ENCODE results near the gene COL18A1.

Gene COL18A1

DNA sequence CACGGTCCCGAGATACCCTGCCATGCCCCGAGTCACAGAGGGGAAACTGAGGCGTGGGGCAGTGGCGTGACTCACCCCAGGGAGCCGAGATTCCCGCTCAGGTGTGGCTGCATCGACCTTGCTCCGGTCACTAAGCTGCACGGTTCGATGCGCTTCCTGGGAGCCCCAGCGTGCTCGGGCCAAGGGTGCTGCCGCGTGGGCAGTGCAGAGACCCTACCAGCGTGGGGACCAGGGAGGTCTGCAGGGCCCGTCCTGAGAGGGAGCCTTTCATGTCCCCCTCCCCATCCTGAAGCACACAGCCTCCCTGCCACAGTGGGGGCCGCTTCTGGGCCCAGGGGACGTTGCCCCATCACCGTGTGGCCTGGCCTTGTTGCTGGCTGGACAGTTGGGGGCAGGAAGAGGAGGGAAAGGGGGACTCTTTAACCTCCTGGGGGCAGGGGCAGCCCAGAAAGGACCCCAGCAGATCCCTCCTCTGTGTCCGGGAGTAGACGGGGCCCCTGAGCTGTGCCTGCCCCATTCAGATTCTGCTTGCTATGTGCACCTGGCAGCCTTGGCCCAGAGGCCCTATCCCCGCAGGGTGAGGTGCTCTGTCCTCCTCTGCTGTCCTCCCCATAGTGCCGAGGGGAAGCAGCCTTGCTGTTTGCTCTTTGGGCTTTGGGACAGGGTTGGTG lies 52.3 kb downstream of the COL18A1 start:
- DNase-seq = no peak

DNA sequence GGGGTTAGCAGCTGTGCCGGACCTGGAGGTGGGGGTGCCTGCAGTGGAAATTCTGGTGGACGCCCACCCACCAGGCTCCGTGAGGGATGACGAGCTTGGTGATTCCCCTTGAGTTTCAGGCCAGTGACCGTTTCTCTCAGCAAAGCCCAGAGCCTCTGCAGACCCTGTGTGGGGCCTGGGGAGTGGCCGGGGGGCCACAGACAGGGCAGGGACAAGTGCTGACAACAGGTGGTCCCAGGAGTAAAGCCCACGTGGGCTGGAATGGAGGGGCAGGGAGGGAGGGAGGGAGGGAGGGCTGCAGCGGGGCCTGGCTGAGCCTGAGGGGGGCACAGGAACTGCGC lies 52.8 kb downstream of the COL18A1 start:
- no peak for DNase-seq

DNA sequence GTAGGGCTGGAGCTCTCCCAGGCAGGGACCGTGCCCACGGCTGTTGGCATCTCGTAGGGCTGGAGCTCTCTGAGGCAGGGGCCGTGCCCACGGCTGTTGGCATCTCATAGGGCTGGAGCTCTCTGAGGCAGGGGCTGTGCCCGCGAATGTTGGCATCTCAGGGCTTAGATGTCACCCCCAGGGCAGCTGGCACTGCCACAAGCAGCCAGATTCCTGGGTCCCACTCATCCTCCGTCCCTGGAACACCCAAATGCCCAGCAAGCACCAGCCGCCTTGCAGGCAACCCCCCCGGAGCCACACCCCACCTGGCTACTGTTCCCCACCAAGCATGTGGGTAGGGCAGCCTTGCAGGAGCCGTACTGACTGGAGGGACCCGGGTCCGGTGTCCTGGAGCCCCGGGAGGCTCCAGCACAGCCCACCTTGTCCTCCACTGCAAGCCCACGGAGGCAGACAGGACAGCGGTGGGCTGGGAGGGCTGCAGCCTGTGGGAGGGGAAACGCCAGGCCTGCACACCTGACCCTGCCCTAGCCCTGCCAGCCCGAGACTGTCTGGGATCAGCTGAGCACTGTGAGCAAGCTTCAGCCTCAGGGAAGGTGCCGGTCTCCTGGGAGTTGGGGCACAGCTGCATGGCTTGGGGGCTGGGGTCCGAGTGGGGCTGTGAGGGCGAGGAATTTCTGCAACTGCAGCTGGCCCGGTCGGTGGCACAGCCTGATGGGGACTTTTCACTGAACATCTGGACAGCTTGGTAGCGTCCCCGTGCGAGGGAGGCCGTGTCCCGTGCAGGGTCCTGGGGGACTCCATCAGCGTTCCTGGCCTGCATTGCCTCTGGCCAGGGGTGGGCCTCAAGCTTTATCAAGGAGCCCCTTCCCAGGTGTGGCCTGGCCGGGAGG lies 53.6 kb downstream of the COL18A1 start:
- no peak for DNase-seq

DNA sequence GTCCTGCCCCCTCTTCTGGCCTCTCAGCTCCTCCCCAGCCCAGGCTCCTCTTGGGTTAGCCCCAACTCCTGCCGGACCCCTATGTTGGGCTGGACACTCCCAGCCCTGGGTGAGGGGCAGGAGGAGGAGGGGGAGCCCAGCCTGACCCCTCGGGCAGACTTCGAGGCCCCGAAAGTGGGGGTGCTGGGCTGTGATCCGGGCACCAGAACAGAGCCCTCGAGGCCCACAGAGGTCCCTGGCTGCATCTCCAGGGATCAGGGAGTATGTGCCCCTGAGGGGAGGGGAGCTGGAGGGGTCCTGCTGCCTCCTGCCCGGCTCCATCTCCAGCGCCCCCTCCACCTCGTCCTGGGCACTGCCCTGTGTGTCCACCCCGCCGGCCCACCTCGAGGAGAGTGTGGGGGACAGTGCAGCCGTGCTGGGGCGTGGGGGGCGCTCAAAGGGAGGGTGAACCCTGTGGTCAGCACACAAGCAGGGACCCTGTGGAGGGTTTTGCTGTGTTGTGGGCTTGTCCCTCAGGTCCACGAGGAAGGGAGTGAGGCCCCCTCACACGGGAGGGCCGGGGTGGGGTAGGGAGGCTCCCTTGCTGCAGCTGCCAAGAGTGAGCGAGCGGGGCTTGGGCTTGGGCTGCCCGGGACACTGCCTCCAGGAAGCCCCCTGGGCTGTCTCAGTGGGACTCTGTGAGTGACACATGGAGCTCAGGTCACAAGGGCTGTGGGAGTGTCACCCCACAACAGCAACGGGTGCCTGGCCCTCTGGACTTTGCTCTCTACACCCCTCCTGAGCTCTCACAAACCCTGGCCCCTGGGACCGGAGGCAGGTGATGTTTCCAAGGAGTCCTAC lies 54.4 kb downstream of the COL18A1 start:
- no peak for DNase-seq

DNA sequence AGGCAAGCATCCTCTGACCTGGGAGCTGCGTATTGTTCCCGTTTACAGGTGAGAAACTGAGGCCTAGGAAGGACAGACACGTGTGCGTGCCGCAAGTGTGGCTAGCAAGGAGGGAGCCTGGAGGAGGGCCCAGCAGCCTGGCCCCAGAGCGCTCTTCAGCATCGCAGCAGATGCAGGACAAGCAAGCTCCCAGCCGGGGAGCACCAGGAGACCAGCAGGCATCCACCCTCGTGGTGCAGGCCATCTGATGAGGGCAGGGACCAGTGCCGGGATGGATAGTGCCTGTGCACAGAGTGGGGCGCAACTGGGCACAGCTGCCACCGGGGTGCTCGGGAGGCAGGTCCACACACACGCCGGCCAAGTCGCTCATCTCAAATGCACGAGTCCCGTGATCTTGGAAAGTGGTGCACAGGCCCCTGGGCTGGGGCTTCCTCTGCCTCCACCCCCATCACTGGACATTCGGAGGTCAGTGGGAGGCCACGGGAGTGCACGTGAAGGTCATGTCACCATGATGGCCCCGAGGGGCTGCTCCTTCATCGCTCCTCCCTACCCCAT lies 55.1 kb downstream of the COL18A1 start:
- no peak for DNase-seq

DNA sequence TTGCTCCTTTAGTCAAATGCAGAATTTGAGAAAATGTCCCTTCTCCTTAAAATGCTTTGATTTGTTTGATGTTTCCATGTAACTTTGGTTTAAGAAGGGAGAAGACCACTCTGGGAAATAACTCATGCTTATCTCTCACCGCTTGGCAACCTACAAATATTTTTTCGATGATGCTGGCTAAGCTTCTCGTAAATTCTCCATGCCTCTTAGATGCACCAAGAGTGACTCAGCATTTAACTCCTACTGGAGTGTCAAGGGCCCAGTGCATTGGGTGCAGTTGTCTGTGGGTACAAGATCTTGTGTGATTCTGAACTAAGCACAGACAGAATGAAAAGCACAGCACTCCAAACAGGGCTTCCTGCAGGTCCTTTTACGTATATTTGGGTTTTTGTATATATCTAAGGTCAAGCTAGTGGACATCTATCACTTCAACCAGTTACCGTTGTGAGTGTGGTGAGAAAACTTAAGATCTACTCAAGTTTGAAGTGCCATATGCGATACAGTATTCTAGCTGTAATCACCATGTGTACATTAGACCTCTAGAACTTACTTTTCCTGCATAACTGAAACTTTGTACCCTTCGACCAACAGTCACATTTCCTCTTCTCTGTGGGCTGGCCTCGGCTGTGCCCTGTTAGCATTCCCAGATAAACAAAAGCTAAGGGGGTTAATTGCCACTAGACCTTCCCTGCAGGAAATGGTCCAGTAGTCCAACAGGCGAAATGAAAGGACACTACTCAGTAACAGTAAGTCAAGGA lies 55.8 kb downstream of the COL18A1 start:
- no peak for DNase-seq

DNA sequence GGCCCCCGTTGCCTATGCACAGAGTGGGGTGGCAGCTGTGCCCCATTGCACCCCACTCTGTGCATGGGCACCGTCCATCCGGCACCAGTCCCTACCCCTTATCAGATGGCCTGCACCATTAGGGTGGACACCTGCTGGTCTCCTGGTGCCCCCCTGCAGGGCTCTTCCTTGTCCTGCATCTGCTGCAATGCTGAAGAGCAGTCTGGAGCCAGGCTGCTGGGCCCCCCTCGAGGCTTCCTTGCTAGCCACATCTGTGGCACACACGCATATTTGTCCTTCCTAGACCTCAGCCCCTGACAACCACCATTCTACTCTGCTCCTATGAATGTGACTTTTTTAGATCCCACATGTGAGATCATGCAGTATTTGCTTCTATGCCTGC lies 56.4 kb downstream of the COL18A1 start:
- DNase-seq = no peak

DNA sequence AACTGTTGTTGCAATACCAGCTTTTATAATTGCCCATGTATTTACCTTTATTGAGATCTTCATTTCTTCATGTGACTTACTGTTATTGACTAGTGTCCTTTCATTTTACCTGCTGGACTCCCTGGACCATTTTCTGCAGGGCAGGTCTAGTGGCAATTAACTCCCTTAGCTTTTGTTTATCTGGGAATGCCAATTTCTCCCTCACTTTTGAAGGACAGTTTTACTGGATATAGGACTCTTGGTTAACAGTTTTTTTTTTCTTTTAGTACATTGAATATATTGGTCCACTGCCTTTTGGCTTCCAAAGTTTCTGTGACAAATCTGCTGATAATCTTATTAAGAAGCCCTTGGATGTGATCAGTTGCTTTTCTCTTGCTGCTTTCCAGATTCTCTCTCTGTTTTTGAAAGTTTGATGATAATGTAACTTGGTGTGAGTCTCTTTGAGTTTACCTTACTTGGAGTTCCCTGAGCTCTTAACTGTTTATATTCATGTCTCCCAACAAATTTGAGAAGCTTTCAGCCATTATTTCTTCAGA lies 56.9 kb downstream of the COL18A1 start:
- DNase-seq = no peak

DNA sequence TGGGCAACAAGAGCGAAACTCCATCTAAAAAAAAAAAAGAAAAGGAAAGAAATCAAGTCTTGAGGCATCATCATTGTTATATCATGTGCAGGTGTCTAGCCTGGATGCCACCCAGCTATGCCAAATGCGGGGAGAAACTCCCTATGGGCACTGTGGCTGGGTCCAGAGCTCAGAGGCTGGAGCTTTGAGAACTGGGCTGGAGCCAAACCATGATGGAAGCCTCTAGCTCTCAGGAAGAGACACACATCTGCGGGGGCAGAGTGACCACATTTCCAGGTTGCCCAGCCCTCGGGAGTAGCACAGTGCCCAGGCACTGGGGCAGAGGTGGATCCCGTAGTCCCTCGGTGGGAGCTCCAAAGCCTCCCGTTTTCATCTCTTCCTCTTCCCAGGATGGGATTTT lies 58.9 kb downstream of the COL18A1 start:
- DNase-seq = no peak

DNA sequence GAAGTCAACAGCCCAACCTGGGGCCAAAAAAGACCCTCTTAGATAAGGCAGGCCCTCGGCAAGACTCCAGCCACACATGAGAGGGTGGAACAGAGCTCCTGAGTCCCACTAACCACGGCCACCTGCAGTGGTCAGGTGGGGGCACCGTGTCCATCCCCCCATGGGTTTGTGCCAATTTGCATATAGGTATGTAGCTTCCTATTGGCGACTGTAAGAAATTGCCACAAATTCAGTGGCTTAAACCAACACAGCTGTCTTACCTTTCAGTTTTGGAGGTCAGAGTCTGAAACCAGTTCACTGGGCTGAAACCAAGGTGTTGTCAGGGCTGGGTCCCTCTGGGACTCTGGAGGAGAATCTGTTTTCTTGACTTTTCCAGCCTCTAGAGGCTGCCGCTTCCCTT lies 59.3 kb downstream of the COL18A1 start:
- DNase-seq = no peak

DNA sequence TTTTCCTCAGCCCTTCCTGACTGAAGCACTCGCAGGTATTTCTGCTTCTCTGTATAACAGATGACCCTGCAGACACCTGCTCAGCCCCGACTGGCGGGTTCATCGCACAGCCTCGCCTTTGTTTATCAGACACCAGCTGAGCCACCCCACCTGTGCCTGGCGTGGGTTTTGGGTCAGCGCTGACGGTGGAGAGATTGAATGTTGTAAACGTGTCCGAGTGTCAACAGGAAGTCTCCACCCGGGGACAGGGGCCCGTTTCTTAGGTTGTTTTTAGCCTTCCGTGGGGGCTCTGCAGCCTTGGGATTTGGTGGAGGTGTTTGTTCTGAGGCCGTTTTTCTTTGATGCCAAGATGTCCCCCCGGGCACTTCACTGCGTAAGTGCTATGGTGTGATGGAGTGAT lies 60.1 kb downstream of the COL18A1 start:
- no peak for DNase-seq

DNA sequence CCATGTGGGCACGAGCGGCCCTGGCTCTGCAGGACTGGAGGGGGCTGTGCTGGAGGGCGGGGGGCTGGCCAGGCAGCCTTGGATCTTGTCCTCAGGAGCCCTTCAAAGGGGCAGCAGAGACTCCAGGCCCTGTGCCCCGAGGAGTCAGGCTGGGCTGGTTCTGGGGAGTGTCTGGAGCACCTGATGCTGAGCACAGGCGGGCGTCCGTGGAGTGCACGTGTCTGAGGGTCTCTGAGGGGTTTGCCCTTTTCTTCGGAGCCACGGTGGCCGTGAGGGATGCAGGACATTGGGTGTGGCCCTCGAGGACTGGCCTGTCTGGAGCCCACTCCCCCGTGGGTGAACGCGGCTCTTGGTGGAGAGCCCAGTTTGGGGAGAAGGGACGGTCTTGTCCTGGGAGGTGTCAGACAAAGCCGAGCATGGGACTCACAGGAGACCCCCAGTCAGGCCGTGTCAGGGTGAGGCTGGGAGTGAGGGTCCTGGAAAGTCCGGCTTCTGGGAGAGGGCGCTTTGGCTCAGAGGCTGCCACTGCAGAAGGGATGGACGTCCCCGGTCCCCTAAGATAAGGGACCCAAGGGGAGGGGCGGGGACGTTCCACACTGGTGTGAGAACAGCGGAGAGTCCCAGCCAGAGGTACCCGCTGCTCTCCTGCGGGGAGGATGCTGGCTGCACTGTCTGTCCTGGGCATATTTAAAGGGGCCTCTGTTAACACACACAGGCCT lies 60.8 kb downstream of the COL18A1 start:
- DNase-seq = no peak

DNA sequence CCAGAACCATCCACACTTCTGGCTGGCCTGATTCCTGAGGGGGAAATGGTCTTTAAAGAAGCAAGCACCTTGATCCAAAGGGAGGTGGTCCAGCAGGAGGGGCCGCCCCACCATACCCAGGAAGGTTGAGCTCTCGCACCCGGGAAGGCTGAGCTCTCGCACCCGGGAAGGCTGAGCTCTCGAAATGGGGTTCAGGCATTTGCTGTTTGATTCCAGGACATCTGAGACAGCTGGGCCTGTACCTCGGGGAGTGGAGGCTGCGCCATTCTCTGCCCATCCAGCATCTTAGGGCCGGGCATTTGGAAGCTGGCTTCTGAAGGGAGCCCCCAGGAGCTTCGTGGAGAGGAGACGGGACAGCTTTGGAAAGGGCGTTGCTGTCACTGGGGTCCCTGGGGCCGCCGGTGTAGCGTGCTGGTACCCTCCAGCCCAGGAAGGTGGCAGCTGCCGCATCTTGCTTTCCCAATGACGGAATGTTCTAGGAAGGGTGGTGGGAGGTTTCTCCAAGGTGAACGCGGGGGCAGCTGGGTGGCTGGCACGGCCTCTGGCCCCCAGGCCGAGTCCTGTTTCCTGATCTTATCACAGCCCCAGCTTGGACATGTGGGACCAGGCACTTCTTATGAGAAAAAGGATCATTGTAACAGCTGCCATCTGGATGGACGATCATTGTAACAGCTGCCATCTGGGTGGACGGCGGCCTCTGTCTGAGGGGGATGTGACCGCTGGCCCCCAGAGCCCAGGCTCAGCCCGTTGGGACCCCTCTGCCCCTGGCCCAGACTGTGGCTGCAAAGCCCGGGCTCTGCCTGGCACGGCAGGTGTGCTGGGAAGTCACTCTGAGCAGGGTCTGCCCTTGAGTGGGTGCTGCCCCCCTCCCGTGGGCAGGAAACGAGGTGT lies 61.6 kb downstream of the COL18A1 start:
- DNase-seq = no peak

DNA sequence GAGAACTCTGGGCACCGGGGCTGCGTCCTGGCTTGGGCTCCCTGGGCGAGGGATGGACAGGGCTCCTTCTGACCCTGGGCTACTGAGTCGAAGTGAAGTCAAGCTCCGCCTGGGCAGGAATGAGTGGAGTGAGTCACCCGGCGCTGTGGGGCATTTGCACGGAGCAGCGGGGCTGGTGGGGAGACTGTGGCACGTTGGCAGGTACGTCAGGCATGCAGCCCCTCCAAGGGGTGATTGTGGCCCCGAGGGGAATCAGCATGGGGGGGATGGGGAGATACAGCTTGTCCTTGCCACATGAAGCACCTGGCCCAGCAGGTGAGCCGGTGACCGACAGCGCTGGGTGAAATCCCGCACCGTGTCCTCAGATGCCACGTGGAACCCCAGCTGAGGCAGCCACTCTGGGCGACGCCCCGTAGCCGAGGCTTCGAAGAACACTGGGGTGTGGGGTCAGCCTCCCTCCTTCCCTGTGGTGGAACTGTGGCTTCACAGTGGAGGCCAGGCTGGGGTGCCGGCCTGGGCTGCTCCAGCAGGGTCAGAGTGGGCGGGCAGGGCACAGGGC lies 62.3 kb downstream of the COL18A1 start:
- DNase-seq = no peak

DNA sequence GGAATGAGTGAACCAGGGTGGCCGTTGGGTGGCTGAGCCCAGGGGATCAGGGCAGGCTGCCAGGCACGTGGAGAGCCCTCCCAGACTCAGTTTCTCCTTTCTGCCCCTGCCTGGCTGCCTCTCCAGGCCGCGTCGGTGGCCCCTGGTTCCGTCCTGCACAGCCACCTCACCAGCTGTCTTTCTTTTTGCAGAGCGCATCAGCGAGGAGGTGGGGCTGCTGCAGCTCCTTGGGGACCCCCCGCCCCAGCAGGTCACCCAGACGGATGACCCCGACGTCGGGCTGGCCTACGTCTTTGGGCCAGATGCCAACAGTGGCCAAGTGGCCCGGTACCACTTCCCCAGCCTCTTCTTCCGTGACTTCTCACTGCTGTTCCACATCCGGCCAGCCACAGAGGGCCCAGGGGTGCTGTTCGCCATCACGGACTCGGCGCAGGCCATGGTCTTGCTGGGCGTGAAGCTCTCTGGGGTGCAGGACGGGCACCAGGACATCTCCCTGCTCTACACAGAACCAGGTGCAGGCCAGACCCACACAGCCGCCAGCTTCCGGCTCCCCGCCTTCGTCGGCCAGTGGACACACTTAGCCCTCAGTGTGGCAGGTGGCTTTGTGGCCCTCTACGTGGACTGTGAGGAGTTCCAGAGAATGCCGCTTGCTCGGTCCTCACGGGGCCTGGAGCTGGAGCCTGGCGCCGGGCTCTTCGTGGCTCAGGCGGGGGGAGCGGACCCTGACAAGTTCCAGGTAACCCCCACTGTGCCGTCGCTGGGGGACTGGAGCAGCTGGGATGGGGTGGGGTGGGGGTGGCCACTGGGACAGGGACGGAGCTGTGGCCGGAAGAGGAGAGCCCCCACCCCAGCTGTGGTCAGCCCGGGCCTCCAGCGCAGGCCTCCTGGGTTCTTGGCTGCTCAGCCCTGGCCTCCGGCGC lies 63.3 kb downstream of the COL18A1 start:
- DNase-seq = no peak

DNA sequence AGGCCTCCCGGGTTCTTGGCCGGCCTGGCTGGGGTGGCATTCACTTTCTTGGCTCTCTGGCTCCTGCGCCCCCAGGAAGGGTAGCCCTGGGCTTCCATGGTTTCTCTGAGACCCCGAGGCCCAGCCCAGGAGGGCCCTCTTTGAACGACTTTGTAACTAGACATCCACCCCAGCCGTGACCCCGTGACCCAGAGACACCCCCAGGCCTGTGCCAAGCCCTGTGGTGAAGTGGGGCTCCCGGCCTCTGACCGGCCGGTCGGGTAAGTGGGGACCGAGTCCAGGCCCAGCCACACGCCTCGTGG lies 64.0 kb downstream of the COL18A1 start:
- no peak for DNase-seq

DNA sequence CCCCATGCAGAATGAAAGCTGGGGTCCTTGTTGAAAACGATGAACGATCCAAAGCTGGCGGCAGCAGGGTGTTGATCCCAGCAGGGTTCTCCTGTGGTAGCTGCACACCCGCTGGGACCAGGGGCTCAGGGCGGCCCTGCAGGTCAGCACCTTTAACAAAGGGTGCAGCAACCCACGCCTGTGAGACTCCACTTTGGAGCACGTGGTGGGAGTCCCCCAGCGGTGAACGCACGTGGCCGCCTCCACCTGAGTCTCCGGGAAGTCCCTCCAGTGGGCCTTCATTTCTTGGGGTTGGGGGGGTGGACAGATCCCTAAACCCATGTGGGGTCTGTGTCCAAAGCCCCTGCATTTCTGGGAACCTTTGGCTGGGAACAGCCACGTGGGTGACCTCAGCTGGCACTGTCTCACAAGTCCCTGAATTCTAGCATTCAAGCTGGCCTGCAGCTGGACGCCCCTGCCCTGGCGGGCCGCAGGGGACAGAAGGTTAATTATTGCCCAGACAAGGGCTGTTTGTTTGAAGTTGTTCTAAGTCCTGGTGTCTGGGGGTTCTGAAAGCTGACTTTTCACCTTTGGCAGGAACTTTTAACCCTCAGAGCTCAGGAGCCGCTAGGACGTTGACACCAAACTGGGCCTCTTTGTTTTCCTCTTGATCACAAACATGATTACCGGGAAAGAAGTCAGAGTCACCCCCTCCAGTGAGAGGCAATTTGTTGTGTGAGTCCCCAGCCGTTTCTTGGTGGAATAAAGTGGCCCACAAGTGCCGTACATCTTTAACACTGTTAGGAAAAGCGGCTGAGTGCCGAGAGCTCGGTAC lies 64.5 kb downstream of the COL18A1 start:
- no peak for DNase-seq

DNA sequence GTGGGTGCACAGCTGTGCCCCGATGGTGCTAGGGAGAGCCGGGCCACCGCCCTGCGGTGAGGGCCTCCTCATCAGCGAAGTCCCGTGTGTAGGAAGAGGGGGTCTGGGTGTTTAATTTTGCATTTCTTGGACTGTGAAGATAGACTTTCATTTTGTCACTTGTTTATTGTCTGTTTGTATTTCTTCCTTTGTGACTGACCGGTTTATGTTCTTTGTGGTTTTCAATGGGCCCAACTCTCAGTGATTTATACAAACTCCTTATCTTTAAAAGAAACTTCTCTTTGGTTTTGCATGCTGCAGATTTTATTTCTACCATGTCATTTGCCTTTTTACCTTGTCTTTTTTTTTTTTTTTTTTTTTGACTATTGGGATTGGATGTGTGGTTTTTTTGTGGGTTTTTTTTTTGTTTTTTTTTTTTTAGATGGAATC lies 65.1 kb downstream of the COL18A1 start:
- no peak for DNase-seq
